Stimulated activated CD4-positive, alpha-beta T cell treated with anti-CD3 and anti-CD28 coated beads, Interleukin-15, amount 100 ng/mL, for 48 hours (primary cell): Measurements from ENCODE around the gene ST3GAL2.
"Not testable (repeated sequence)": the region's sequence is repeated elsewhere in the genome, so short reads cannot be mapped to it uniquely, and the experiment has no call there.

Experiments
- DNase-seq, 2 donors: peaks; one replicate each; pipeline ENCODE4 v3.0.0-alpha.2; 2020; ENCODE audit warnings: low read depth in 2 of 2

ST3GAL2 gene

DNA sequence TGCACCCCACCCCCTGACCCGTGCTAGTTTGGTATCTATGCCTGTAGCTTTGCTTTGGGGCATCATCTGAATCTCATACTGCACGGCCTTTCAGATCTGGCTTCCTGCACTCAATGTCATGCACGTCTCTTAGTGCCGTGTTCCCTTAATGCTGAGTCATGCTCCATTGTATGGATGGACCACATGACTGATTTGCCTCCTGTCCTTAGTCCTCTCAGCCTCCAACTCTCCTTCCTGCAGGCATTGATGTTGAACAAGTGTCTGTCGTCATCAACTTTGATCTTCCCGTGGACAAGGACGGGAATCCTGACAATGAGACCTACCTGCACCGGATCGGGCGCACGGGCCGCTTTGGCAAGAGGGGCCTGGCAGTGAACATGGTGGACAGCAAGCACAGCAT lies 106.2 kb downstream of the ST3GAL2 start:
- not testable (repeated sequence) for DNase-seq

DNA sequence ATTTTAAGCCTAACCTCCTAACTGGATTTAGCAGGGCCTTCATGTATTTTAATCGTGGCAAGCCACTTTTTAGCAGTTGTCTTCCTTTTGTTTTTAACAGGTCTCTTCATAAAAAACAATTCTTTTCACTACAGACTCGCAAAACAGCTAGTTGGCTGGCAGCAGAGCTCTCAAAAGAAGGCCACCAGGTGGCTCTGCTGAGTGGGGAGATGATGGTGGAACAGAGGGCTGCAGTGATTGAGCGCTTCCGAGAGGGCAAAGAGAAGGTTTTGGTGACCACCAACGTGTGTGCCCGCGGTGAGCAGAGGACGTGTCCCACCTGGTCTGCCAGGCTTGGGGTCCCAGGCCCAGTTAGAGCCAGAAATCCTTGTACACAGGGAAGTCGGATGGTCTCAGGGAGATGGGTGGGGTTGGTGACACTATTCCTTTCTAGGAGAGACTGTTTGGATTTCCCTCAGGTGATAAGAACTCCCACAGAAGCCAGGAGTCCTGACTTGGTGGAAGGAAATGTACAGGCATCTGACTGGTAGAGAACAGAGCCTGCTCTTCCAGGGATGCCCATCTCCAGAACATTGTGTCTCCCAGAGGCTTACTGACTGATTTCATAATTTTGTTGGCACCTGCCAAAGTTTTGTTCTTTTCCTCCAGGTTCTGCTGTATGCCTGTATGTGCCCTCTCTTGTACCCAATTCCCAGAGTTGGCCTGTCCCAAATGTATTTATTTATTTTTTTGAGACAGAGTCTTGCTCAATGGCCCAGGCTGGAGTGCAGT lies 107.1 kb downstream of the ST3GAL2 start:
- no peak for DNase-seq

- DNase-seq: no peak
Measured at GRCh38 chr16:70331091-70331490, 107.8 kb downstream of the ST3GAL2 start.
